ENCODE data around the gene FEZF1. TPM values are rescaled to one million over a fixed set of nuclear protein-coding genes. Genes with fewer than 3 reads are reported as not detected.

The FEZF1 gene
- total and polyA plus RNA-seq, 2 of the 13 experiments (the other 11 are each of a cell fraction or from before 2014, with no cell fraction given) = not detected

DNA sequence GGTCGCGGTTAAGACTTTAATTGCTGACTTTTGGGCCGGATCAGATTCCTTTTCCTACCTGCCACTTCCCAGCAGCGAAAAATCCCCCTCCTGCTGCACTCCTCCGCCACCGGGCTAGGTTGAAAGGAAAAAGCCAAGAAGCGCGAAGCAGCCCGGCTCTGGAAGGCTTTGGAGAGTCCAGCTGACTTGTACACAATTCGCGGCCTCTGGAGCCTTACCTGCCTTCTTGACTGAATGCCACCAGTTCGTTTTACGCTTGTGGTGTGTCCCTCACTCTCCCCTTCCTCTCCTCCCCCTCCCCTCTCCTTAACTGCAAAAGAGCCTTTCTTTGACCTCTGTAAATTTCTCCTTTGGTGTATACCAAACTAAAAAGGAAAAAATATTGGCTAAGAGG is 2.7 kb upstream of the FEZF1 start (continued):
- TF ChIP-seq, protein P1, sequence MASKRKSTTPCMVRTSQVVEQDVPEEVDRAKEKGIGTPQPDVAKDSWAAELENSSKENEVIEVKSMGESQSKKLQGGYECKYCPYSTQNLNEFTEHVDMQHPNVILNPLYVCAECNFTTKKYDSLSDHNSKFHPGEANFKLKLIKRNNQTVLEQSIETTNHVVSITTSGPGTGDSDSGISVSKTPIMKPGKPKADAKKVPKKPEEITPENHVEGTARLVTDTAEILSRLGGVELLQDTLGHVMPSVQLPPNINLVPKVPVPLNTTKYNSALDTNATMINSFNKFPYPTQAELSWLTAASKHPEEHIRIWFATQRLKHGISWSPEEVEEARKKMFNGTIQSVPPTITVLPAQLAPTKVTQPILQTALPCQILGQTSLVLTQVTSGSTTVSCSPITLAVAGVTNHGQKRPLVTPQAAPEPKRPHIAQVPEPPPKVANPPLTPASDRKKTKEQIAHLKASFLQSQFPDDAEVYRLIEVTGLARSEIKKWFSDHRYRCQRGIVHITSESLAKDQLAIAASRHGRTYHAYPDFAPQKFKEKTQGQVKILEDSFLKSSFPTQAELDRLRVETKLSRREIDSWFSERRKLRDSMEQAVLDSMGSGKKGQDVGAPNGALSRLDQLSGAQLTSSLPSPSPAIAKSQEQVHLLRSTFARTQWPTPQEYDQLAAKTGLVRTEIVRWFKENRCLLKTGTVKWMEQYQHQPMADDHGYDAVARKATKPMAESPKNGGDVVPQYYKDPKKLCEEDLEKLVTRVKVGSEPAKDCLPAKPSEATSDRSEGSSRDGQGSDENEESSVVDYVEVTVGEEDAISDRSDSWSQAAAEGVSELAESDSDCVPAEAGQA (IDR thresholded peaks at IDR 0.05; ENCODE audit: low read depth) = no peak
- TF ChIP-seq, protein P1 (CRISPR knock-in tag; IDR thresholded peaks at IDR 0.05; ENCODE audit: borderline replicate concordance) = no peak
- no peak for TF ChIP-seq ZNF879 (CRISPR knock-in tag; IDR thresholded peaks at IDR 0.05)
- no peak for TF ChIP-seq HDAC6 (IDR thresholded peaks at IDR 0.05; ENCODE audit: low read depth, low read length)
- TF ChIP-seq, protein P2, sequence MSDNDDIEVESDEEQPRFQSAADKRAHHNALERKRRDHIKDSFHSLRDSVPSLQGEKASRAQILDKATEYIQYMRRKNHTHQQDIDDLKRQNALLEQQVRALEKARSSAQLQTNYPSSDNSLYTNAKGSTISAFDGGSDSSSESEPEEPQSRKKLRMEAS (IDR thresholded peaks at IDR 0.05) = no peak

DNA sequence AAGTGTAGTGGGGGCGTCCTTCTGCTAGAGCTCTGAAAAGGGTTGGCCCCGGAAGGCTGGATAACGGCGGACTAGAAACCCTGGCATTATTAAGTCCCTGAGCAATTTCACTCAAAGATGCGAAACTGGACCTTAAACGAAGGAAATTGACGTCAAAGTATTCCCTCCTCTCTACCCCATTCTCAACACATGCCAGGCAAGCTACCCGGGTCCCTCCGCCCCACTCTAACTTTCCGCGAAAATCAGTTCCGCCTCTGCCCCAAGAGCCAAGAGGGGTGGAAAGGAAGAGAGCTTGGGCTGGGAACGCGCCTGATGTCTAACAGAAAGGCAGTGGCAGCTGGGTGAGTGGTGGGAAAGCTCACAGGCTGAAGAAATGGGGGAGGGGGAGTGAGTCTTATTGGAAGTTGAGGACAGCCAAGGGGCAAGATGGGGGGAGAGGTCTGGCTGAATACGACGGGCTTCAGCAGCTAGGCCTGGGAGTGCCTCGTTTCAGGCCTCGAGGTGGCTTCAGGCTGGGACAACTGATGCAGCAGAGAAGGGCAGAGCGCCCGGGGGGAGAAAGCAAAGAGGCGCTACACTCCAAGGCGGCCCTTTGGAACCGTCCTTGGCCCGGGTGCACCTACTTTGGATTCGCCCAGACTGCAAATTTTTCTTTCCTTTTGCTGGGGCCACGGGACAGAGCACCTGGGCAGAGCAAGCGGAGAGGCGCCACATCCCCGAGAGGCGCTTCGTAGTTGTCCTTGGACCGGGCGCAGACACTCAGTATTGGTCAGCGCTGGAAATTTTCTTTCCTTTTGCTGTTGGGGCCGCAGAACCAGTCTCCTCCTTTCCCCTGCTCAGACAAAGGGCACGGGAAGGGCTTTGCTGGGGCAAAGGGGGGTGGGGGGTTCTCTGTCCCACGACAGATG is 2.0 kb upstream of the FEZF1 start:
- H3K9me3 ChIP-seq (ENCODE audit: low read length) = no peaks in the 10 kb centered on the region
- DNase-seq (ENCODE audit: low spot score) (no peak), ATAC-seq (no peak), FAIRE-seq (no peak)
- H3K79me2 ChIP-seq (ENCODE audit: insufficient read depth, low read length) = no peaks in the 10 kb centered on the region
- H2AFZ ChIP-seq (ENCODE audit: low read length) = no peak overlapping the region
- no peak overlapping the region for H3K9ac ChIP-seq (ENCODE audit: insufficient read depth, low read depth, low read length)
- WGBS (ENCODE audit: low lambda C conversion rate) = 55% methylated on average over 37 of the region's 37 CpGs
- H3K4me2 ChIP-seq (ENCODE audit: low read depth, low read length) = no peak overlapping the region
- no peak overlapping the region for H3K4me3 ChIP-seq (replicated peaks in 1 of 3; ENCODE audit: insufficient read depth in 1 of 3, low read depth in 2 of 3, low read length in 3 of 3)
- in situ Hi-C loops (cut with HindIII; ENCODE audit: extremely low pct_ligation_motif_present, low pct_unique_long_range_greater_than_20kb) (no loop called here), intact Hi-C loops (cut with micrococcal nuclease; ENCODE audit: unreplicated experiment) (no loop called here)
- BruUV-seq (replicated peaks) = no TSS peak
- H3K4me1 ChIP-seq (ENCODE audit: insufficient read depth, low read length) = peaks cover 32% of the 10 kb centered on the region
- no peaks in the 10 kb centered on the region for H4K20me1 ChIP-seq (ENCODE audit: insufficient read depth, low read length)
- ChIA-PET CTCF (ENCODE audit: low intra/inter-chr PET ratio, low total read pairs) (no interaction called here), POLR2A (no interaction called here)
- peaks cover 13 to 88% of the 10 kb centered on the region in 2 experiments for H3K27me3 ChIP-seq (ENCODE audit: control insufficient read depth in 1 of 2, insufficient read depth in 2 of 2, low read length in 2 of 2)
- no peak overlapping the region for H3K27ac ChIP-seq (ENCODE audit: extremely low read length, insufficient read depth, low read length)
- H3K36me3 ChIP-seq (replicated peaks in 1 of 2; ENCODE audit: control insufficient read depth in 1 of 2, insufficient read depth in 2 of 2, low read length in 2 of 2) = no peaks in the 10 kb centered on the region
- no peak for TF ChIP-seq NCOA1 (CRISPR knock-in tag; IDR thresholded peaks at IDR 0.05)
- TF ChIP-seq, protein P3, sequence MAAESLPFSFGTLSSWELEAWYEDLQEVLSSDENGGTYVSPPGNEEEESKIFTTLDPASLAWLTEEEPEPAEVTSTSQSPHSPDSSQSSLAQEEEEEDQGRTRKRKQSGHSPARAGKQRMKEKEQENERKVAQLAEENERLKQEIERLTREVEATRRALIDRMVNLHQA (CRISPR knock-in tag; IDR thresholded peaks at IDR 0.05) = no peak
- TF ChIP-seq NR1H2 (CRISPR knock-in tag; IDR thresholded peaks at IDR 0.05; ENCODE audit: borderline replicate concordance, low read depth) = no peak
- TF ChIP-seq MYNN (CRISPR knock-in tag; IDR thresholded peaks at IDR 0.05; ENCODE audit: low read depth) = no peak
- TF ChIP-seq BHLHE40 (IDR thresholded peaks at IDR 0.05; ENCODE audit: low read length) = no peak
- TF ChIP-seq ZFY (CRISPR knock-in tag; IDR thresholded peaks at IDR 0.05) = no peak
- no peak for TF ChIP-seq ZNF354B (CRISPR knock-in tag; IDR thresholded peaks at IDR 0.05)
- TF ChIP-seq ZKSCAN8 (CRISPR knock-in tag; IDR thresholded peaks at IDR 0.05; ENCODE audit: borderline replicate concordance) = no peak
- no peak for TF ChIP-seq ZNF296 (CRISPR knock-in tag; conservative IDR thresholded peaks at IDR 0.05)
- TF ChIP-seq ZMYM2 (CRISPR knock-in tag; IDR thresholded peaks at IDR 0.05) = no peak

Data from HepG2 (cell line).